GM21526 (cell line): ENCODE data around the gene LRRFIP2.
"Not testable (repeated sequence)": the region's sequence is repeated elsewhere in the genome, so short reads cannot be mapped to it uniquely, and the experiment has no call there.

ENCODE experiments used
- ATAC-seq: cut with Tn5 transposase; IDR thresholded peaks from one replicate; pipeline ENCODE4 v1.9.1; 2021; ENCODE audit warnings: moderate library complexity; ENCODE audit not compliant: unreplicated experiment, low FRiP score

LRRFIP2 gene

DNA sequence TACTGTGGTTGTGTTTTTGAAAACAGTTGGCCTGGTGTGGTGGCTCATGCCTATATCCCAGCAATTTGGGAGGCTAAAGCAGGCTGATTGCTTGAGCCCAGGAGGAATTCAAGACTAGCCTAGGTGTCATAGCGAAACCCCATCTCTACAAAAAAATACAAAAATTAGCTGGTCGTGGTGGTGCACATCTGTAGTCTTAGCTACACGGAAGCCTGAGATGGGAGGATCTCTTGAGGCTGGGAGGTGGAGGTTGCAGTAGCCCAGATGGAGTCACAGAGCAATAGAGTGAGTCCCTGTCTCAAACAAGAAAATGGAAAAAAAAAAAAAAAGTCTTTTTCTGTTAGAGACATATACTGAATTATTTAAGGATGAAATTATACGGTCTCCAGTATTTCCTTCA lies 14.7 kb upstream of the LRRFIP2 start:
- ATAC-seq, result no peak

DNA sequence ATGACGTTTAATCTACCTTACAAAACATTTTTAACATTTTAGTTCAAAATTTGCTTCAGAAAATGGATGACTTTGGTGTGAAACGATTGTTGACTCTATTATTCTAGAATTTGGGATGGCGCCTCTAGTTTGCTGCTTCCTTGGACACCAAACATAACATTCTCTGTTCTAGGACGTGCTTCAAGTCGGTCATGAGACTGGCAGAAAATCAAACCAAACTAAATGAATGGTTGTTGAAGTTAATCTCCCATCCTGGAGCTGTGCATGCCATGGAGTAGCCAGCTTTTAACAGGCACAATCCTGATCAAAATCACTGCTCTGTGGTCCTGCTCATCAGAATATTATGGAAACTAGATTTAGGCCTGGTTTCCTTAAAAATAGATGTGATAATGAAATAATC lies 9.6 kb upstream of the LRRFIP2 start:
- ATAC-seq, result no peak

DNA sequence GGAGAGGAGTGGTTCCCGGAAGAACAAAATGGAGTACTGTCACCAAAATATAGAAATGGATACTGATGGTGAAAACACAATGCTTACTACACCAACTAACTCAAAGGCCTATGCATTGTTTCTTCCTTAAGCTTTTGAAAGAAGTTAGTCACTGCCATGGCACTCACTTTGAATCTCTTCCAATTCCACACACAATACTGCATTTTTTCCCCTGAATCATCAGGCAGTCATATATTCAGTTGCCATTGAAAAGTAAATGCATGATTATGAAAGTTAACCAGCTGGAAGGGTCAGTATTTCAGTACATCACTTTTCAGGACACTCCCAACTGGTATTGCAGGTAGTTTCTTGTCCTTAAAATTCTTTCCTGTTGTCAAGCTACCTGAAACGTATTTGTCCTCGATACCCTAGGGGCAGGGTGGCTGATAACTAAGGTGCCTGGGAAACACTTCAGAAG lies 9.0 kb upstream of the LRRFIP2 start:
- ATAC-seq, result no peak

DNA sequence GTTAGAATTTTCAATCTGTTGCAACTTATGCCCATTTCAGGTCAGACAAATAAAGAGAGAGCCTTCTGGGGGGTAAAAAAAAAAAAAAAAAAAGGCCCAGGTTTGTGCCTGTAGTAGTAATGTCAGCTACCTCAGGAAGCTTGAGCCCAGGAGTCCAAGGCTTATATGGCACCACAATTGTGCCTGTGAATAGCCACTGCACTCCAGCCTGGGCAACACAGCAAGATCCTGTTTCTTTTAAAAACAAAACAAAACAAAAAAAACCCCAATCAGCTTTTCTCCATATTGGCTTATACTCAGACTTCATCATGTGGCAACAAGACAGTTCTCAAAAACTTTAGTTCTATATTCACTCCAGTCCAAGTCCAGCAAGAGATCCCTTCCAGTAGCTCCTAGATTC lies 8.4 kb upstream of the LRRFIP2 start:
- ATAC-seq, result no peak

DNA sequence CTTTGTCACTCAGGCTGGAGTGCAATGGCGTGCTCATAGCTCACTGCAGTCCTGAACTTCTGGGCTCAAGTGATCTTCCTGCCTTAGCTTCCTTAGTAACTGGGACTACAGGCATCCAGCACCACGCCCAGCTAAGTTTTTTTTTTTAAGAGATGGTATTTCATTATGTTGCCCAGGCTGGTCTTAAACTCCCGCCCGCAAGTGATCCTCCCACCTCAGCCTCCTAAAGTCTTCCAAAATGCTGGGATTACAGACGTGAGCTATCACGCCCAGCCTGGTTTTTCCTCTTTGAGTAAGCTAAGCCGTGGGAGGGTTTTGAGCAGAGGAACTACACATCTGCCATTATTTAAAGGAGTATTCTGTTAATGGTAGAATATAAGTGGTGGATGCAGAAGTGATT lies 7.4 kb upstream of the LRRFIP2 start:
- ATAC-seq, result no peak

DNA sequence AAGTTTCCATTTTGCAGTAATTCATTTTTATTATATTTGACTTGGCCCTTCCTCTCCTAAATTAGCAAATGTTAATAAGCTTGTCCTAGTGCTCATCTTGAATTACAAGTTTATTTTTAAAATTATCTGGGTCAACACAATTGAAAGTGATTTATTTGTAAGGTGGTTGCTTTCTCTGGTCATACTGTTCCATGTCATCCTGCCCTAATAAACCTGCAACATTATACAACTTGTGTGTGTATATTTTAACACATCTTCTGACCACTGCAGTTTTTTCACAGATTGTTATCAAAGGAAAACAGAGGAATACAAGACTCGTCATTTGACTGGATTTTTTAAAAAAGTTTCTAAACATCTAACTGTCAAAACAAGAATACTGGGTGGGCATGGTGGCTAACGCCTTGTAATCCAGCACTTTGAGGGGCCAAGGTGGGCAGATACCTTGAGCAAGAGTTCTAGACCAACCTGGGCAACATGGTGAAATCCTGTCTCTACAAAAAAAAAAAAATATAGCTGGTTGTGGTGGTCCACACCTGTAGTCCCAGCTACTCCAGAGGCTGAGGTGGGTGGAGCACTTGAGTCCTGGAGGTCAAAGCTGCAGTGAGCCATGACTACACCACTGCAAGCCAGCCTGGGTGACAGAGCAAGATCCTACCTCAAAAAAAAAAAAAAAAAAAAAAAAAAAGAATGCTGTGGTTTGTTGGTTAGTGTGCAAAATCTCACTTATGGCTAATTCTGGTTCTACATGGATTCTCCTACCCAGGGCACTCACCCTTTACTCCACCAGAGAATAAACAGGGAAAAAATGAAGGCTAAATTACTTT lies 5.0 kb upstream of the LRRFIP2 start:
- no peak for ATAC-seq

DNA sequence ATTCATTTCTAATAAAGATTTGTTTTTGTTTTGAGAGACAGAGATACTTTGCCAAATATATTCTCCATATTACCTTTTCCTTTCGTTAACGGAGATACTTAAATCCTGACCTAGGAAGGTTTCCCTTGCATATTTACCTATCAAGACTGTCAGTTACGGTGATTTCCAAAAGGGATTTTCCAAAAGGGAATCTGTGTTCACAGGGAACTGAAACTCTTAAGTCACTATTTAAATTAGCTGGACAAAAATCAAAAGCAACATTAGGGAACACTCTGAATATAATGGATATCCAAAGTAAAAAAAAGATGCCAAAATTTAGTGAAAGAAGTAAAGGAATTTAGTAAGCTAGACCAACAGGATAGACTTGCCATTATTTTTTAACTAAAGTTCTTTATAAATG lies 576 bp downstream of the LRRFIP2 start:
- no peak for ATAC-seq

DNA sequence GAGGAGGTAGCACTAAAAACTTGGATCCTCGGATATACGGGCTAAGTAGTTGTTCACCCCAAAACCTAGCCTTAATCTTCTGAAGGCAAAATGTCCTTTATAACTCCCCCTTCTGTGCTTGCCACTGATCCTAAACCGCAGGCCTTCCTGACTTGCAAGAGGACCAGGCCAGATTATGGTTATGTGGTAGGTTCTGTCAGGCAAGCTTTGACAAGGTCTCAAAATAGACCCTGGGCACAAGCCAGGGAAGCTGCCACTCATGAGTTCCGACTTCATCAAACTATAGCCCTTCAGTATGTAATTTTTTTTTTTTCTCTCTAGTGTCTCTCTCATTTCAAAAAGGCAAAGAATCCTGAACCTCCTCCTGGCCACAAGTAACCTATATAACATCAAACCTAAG lies 3.2 kb downstream of the LRRFIP2 start:
- no peak for ATAC-seq

DNA sequence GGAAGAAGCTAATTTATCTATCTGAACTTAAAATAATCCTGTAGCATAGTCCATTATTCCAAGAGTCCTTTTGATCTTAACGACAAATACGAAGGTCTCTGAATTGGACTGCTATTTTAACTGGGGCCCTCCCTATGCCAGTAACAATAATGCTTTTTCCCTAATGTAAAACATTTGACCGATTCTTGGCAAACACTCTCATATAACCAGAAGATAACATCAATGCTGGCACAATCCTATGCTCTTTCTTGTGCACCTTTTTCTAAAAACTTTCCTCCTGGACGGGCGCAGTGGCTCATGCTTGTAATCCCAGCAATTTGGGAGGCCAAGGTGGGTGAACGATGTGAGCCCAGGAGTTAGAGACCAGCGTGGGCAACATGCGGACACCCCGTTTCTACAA lies 3.9 kb downstream of the LRRFIP2 start:
- no peak for ATAC-seq

DNA sequence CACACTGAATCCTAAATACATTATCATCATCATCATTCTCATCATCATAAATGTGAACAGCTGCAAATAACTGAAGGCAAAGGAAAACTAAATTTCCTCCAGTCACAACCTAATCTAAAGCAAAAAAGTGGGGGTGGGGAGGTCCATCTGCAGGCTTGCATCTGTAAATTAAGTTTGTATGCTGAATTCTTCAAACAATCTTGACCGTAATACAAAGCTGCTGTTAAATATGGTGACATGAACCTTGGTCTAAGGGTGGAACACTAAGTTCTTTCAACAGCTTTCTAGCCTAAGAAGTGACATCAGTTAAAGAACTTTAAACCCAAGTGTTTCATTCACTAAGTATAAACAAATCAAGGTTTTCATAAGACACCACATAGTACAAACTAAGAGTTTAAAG lies 4.3 kb downstream of the LRRFIP2 start:
- ATAC-seq, result no peak

DNA sequence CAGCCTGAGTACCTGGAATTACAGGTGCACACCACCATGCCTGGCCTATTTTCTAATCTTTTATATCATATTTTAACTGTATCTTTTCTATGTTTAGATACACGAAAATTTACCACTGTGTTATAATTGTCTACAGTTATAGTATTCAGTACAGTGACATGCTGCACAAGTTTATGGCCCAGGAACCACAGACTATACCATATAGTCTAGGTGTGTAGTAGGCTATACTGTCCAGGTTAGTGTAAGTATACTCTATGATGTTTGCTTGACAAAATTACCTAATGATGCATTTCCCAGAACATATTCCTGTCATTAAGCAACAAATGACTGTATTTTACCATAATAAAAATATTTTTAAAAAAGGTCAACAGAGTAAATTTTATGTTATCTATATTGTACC lies 5.5 kb downstream of the LRRFIP2 start:
- ATAC-seq, result no peak

DNA sequence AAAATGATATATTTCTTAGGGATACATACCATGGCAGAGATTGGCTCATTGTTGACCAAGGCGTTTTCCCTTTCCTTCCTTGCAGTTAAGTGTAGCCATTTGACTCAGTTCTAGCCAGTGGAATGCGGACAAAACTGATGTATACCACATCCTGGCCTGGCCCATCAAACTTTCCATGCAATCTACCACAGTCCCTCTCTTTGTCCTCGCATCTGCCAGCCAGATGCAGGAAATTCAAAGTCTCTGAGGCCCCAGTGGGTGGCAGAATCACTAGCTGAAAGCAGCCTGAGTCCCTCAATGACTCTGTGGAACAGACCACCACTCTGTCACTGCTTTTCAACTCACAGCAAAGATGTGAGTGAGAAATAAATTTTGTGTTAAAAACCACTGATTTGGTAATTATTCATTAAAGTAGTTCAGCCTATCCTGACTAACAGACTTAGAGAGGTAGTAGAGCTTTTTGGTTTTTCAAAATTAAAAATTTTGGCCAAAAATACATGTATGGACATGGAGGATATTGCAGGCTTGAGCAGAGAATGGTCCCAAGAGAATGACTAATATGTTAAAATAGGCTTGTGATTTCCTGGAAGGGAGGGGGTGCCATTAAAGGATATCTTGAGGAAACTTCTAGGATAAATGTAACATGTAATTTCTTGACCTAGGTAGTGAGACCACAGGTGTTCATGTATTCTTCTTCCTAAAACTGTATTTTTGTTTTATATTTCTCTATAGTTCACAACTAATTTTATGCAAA lies 10.9 kb downstream of the LRRFIP2 start:
- no peak for ATAC-seq

DNA sequence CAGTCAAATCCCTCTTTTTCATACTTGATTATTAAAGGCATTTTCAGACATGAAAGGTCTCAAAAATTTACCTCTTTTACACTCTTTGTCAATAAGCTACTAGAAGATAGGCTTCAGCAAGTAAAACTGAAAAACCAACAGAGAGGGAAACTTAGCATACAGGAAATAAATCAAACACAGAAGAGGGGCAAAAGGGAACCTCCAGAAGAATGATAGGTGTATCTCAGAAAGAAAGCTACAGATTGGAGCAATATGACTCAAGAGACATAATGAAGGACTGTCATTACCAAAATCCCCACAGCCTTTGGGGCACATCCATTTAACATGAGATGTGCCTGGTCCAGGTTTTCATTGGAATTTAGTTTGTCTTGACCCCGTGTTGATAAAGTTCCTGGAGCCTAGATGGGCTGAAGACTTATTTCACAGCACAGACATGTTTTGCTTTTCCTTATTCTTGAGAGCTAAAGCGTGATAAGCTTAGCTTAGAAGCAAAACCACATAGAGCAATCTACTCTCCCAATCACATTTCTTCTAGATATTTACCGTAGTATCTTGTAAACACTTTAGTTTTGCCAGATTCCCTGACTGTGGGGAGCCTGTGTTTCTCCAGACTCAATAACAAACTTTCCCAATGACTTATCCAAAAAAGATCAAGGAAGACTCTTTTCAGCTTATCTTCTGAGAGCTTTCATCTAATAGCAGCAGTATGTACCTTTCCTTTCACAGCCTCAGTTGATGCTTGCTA lies 11.7 kb downstream of the LRRFIP2 start:
- ATAC-seq, result peak; percentile 85

DNA sequence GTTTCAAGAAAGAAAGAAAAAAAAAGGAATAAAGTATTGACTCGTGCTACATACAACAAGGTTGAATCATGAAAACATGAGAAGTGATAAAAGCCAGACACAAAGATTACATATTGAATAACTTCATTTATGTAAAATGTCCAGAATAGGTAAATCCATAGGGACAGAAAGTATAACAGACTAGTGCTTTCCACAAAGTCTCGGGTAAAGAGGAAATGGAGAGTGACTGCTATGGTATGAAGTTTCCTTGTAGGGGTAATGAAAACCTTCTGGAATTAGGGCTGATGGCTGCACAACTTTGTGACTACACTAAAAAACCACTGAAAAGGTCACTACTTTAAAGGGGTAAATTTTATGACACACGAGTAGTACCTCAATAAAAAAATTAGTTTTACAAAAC lies 13.0 kb downstream of the LRRFIP2 start:
- ATAC-seq, result no peak

DNA sequence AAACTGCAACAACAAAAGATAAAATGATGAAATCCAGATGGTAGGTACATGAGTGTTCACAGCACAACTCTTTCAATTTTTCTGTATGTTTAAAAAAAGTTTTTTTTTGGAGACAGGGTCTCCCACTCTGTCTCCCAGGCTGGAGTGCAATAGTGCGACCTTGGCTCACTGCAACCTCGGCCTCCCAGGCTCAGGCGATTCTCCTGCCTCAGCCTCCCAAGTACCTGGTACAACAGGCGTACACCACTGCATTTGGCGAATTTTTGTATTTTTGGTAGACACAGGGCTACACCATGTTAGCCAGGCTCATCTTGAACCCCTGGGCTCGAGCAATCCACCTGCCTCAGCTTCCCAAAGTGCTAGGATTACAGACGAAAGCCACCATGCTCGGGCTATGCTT lies 18.6 kb downstream of the LRRFIP2 start:
- ATAC-seq, result no peak

DNA sequence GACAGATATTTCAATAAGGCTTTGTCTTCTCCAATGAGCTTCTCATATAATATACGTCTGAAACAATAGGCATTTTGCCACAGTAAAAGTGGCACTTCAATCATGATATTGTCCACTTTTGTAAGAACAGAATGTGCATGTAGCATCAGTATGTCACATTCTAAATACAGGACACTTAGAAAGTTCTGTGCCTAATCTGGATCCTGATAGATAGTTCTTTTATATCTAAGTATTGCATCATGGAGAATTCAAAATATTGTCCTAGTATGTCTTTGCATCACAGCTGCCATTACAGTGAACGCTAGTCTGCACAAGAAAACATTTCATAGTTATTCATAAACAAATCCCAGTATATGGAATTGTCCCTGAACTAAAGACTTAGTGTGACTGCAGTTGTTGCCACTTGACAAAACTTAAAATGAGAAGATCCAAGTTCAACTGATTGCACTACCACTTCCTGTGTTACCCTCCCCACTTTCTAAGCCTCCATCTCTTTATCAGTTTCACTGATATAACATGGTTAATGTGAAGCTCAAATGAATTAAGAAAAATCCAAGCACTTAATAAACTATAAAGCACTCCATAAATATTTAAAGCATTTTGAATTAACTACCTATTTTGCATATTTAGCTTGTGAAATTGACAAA lies 19.6 kb downstream of the LRRFIP2 start:
- ATAC-seq, result no peak

DNA sequence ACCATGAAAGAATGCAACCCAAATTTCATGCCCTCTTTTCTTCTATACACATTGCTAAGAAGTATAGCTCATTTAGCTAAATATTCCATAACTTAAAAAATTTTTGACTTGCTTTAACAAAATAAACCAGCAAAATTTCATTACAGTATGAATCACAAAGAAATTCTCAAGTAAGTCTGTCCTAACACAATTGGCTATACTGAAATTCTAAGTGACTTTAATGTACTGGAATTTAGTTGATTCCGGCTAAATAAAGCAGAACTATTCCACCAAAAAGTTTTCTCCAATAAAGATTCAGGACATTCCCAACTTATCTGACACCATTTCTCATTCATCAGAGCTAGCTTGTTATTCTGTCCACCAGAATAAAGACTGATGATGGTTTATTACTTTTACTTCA lies 23.8 kb downstream of the LRRFIP2 start:
- ATAC-seq, result no peak

DNA sequence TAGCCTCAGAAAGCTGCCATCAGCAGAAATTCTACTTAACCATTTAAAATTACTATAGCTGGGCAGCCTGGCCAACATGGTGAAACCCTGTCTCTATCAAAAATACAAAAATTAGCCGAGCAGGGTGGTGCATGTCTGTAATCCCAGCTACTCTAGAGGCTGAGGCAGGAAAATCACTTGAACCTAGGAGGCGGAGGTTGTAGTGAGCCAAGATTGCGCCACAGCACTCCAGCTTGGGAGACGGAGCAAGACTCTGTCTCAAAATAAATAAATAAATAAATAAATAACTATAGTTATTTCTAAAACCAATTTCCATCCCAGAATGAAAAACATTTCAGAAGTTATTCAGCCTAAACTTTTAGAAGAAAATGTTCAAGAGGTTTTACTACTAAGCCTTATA lies 25.1 kb downstream of the LRRFIP2 start:
- no peak for ATAC-seq

DNA sequence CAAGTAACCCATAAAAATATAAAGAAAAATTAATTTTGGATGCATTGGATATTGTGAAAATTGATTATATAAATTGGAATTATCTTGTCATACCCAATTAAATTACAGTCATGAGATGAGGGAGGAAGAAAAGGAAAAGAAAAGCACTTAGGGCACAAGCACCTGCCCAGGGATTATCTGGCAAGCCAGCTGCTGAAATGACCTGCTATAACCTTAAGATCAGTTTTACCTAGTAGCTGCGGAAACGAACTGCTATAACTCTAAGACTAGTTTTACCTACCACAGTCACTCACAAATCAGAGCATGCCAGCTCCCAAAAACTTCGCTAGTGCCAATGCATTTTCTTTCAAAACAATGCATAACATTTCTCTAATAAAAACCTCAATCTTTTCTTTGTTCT lies 26.2 kb downstream of the LRRFIP2 start:
- ATAC-seq, result no peak

DNA sequence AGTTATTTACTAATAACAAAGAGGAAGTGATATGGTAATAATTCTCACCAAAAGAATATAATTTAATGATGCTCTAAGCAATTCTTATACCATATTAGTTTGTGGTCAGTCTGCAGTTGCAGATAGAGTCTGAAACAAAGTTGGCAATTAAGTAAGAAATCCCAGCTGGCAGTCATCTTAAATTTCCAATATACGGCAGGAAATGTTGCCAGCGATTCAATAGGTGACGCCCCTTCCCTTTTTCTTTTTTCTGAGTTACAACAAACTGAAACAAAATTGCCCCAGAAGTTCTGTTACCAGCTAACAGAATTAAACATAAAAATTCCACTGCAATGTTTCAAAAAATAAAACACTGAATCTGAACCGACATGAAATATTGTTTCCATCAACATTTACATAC lies 26.7 kb downstream of the LRRFIP2 start:
- ATAC-seq, result no peak

DNA sequence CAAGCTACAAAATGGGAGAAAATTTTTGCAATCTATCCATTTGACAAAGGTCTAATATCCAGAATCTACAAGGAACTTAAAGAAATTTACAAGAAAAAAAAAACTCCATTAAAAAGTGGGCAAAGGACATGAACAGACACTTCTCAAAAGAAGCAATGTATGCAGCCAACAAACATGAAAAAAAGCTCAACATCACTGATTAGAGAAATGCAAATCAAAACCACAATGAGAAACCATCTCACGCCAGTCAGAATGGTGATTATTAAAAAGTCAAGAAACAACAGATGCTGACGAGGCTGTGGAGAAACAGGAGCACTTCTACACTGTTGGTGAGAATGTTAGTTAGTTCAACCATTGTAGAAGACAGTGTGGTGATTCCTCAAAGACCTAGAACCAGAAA lies 27.5 kb downstream of the LRRFIP2 start:
- ATAC-seq, result not testable (repeated sequence)
